HUES6 (cell line): Measurements from ENCODE around the gene LRRTM4.

Experiments used
- H3K27ac ChIP-seq: 2 replicates; pipeline ENCODE4 v1.7.0; 2013; ENCODE audit warnings: low read depth, mild to moderate bottlenecking, low read length, inconsistent platforms
- H3K27me3 ChIP-seq: 2 replicates; pipeline ENCODE4 v1.6.1; 2013; ENCODE audit warnings: low read length; ENCODE audit not compliant: control insufficient read depth, insufficient read depth
- H3K36me3 ChIP-seq: 2 replicates; pipeline ENCODE4 v1.6.1; 2013; ENCODE audit warnings: low read length; ENCODE audit not compliant: control insufficient read depth, insufficient read depth
- H3K4me1 ChIP-seq: 2 replicates; pipeline ENCODE4 v1.6.1; 2013; ENCODE audit warnings: low read length; ENCODE audit not compliant: control insufficient read depth, insufficient read depth
- H3K4me3 ChIP-seq: 2 replicates; pipeline ENCODE4 v1.5.1; 2013; ENCODE audit warnings: low read depth, low read length
- H3K9ac ChIP-seq: one replicate; pipeline ENCODE4 v1.6.1; 2013; ENCODE audit warnings: mild to moderate bottlenecking, low read length
- H3K9me3 ChIP-seq: 2 replicates; pipeline ENCODE4 v1.6.1; 2013; ENCODE audit warnings: low read depth, low read length; ENCODE audit not compliant: control insufficient read depth, insufficient read depth

The LRRTM4 gene

GRCh38 chr2:77007686-77008085, 514.5 kb downstream of the LRRTM4 start:
- H3K36me3 ChIP-seq = peaks cover 7% of the 10 kb centered on the region
- no peak overlapping the region for H3K27ac ChIP-seq
- peaks cover 4% of the 10 kb centered on the region for H3K9me3 ChIP-seq
- no peaks in the 10 kb centered on the region for H3K27me3 ChIP-seq
- peaks cover 19% of the 10 kb centered on the region for H3K4me1 ChIP-seq
- H3K4me3 ChIP-seq = no peak overlapping the region
- H3K9ac ChIP-seq = no peak overlapping the region

- H3K9me3 ChIP-seq = peaks cover 4% of the 10 kb centered on the region
- H3K36me3 ChIP-seq = peaks cover 7% of the 10 kb centered on the region
- peaks cover 19% of the 10 kb centered on the region for H3K4me1 ChIP-seq
- no peak overlapping the region for H3K9ac ChIP-seq
- no peaks in the 10 kb centered on the region for H3K27me3 ChIP-seq
- H3K27ac ChIP-seq = no peak overlapping the region
- no peak overlapping the region for H3K4me3 ChIP-seq
These were observed 516.7 kb downstream of the LRRTM4 start for GRCh38 chr2:77005522-77005921.

- Histone ChIP-seq H3K9me3 (peaks cover 4% of the 10 kb centered on the region), H3K36me3 (peaks cover 7% of the 10 kb centered on the region), H3K27me3 (no peaks in the 10 kb centered on the region), H3K4me1 (no peaks in the 10 kb centered on the region), H3K9ac (no peak overlapping the region), H3K27ac (no peak overlapping the region), H3K4me3 (no peak overlapping the region)
These were observed 520.3 kb downstream of the LRRTM4 start for GRCh38 chr2:77001895-77002294.

- Histone ChIP-seq H3K27ac (no peak overlapping the region), H3K9ac (no peak overlapping the region), H3K4me1 (no peaks in the 10 kb centered on the region), H3K36me3 (peaks cover 3% of the 10 kb centered on the region; the same call in 1 of the 2 replicates), H3K9me3 (peaks cover 4% of the 10 kb centered on the region), H3K4me3 (no peak overlapping the region), H3K27me3 (no peaks in the 10 kb centered on the region)
These were observed 523.5 kb downstream of the LRRTM4 start for GRCh38 chr2:76998704-76999103.

GRCh38 chr2:76998152-76998551, 524.0 kb downstream of the LRRTM4 start:
- no peaks in the 10 kb centered on the region for H3K36me3 ChIP-seq
- no peaks in the 10 kb centered on the region for H3K4me1 ChIP-seq
- no peaks in the 10 kb centered on the region for H3K27me3 ChIP-seq
- no peak overlapping the region for H3K4me3 ChIP-seq
- no peak overlapping the region for H3K9ac ChIP-seq
- no peak overlapping the region for H3K27ac ChIP-seq
- peaks cover under 1% of the 10 kb centered on the region; the same call in 1 of the 2 replicates for H3K9me3 ChIP-seq

GRCh38 chr2:76997296-76997695, 524.9 kb downstream of the LRRTM4 start:
- H3K4me3 ChIP-seq = no peak overlapping the region

GRCh38 chr2:76985387-76986136, 536.6 kb downstream of the LRRTM4 start:
- H3K4me1 ChIP-seq = peaks cover 25% of the 10 kb centered on the region
- no peak overlapping the region for H3K4me3 ChIP-seq
- no peaks in the 10 kb centered on the region for H3K36me3 ChIP-seq
- no peak overlapping the region for H3K9ac ChIP-seq
- H3K27me3 ChIP-seq = no peaks in the 10 kb centered on the region
- no peak overlapping the region; the same call in 1 of the 2 replicates for H3K27ac ChIP-seq
- H3K9me3 ChIP-seq = no peaks in the 10 kb centered on the region

More at GRCh38 chr2:76997296-76997695, 524.9 kb downstream of the LRRTM4 start:
- Histone ChIP-seq H3K9ac (no peak overlapping the region), H3K27ac (no peak overlapping the region), H3K4me1 (no peaks in the 10 kb centered on the region), H3K27me3 (no peaks in the 10 kb centered on the region), H3K9me3 (no peaks in the 10 kb centered on the region), H3K36me3 (no peaks in the 10 kb centered on the region)

- H3K27me3 ChIP-seq = no peaks in the 10 kb centered on the region
These were observed 537.8 kb downstream of the LRRTM4 start for GRCh38 chr2:76984359-76984758.

GRCh38 chr2:76980067-76980787, 541.9 kb downstream of the LRRTM4 start:
- no peak overlapping the region for H3K9ac ChIP-seq
- H3K27ac ChIP-seq = no peak overlapping the region
- H3K4me1 ChIP-seq = peaks cover 10% of the 10 kb centered on the region

More at GRCh38 chr2:76984359-76984758, 537.8 kb downstream of the LRRTM4 start:
- Histone ChIP-seq H3K9me3 (no peaks in the 10 kb centered on the region), H3K9ac (no peak overlapping the region), H3K4me1 (peaks cover 25% of the 10 kb centered on the region), H3K27ac (no peak overlapping the region), H3K36me3 (no peaks in the 10 kb centered on the region), H3K4me3 (no peak overlapping the region)

GRCh38 chr2:76977846-76978727, 544.1 kb downstream of the LRRTM4 start:
- Histone ChIP-seq H3K36me3 (no peaks in the 10 kb centered on the region), H3K4me3 (no peak overlapping the region), H3K27me3 (no peaks in the 10 kb centered on the region), H3K9me3 (no peaks in the 10 kb centered on the region), H3K4me1 (no peaks in the 10 kb centered on the region), H3K9ac (no peak overlapping the region), H3K27ac (no peak overlapping the region)

More at GRCh38 chr2:76980067-76980787, 541.9 kb downstream of the LRRTM4 start:
- Histone ChIP-seq H3K36me3 (no peaks in the 10 kb centered on the region), H3K9me3 (no peaks in the 10 kb centered on the region), H3K4me3 (no peak overlapping the region), H3K27me3 (no peaks in the 10 kb centered on the region)
